ELR (cell line): ENCODE data around the gene CLEC4M.
"Not testable (repeated sequence)": the region's sequence is repeated elsewhere in the genome, so short reads cannot be mapped to it uniquely, and the experiment has no call there.

Experiments used
- DNase-seq: peaks from one replicate; pipeline ENCODE4 v3.0.0-alpha.2; 2015; ENCODE audit warnings: low read depth

CLEC4M gene

DNA sequence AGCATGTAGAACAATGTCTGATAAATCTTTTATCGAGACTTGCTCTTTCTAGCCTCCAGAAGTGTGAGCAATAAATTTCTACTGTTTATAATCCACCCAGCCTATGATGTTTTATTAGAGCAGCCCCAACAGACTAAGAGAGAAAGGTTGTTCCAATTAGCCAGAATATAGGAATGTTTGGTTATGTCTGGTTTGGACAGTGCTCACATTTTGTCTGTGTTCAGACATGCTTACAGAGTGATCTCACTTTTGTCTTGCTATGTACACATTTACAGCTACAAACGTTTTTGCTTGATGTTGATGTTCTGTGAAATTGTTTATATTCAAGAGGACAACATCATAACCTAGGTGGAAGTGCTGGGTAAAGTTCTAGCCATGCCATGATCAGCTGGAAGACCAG is 48.9 kb downstream of the CLEC4M start:
- no peak for DNase-seq

DNA sequence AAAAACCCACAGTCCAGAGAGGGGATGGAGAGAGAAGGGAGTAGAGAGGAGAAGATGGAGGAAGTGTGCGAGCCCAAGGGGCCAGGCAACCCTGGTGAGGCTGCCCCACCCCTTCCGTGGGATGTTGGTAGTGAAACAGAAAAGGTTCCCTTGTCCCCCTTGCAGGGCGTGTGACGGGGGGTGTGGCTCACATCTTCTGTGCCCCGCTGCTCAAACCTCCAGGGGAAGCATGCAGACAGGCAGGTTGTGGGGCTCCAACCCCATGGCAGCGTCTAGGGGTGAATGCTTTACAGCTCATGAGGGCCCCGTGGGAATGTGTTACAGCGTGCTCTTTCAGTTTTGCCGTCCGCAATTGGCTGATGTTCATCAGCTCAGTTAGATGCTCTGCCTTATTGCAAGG is 52.3 kb downstream of the CLEC4M start:
- DNase-seq = no peak

DNA sequence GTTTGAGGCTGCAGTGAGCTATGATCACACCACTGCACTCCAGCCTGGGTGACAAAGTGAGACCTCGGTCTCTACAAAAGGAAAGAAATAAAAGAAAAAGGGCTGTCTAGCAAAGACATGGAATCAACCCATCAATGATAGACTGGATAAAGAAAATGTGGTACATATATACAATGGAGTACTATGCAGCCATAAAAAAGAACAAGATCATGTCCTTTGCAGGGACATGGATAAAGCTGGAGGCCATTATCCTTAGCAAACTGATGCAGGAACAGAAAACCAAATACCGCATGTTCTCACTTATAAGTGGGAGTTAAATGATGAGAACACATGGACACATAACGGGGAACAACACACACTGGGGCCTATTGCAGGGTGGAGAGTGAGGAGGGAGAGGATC is 53.0 kb downstream of the CLEC4M start:
- DNase-seq = not testable (repeated sequence)

DNA sequence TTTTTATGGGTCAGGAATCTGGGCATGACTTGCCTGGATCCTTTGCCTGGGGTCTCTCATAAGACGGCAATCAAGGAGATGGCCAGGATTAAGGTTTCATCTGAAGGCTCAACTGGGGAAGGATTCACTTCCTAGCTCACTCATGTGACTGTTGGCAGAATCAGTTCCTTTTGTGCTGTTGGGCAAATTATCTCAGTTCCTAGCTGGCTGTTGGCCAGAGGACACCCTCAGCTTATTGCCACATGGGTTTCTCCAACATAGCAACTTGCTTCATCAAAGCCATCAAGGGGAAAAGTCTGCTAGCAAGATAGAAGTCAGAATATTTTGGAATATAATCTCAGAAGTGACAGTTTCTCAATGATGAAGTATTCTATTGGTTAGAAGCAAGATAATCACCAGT is 54.8 kb downstream of the CLEC4M start:
- DNase-seq = no peak

DNA sequence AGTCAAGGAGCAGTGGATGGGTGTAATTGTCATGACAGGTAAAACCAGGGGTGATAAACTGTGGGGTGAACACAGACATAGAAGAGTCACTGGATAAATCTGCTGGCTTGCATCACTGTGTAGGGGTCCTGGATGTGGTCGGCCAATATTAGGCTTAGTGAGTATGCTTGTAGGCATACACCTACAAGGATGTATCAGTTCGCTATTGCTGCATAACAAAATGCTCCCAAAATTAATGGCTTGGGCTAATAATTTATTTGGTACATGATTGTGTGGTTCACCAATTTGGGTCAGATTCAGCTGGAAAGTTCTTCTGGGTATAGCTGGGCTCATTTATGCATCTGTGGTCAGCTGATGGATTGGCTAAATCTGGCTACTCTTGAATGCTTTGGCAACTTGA is 55.8 kb downstream of the CLEC4M start:
- no peak for DNase-seq
